ENCODE results near the gene LYPLAL1.
"Not testable (repeated sequence)": the region's sequence is repeated elsewhere in the genome, so short reads cannot be mapped to it uniquely, and the experiment has no call there.

Gene LYPLAL1

DNA sequence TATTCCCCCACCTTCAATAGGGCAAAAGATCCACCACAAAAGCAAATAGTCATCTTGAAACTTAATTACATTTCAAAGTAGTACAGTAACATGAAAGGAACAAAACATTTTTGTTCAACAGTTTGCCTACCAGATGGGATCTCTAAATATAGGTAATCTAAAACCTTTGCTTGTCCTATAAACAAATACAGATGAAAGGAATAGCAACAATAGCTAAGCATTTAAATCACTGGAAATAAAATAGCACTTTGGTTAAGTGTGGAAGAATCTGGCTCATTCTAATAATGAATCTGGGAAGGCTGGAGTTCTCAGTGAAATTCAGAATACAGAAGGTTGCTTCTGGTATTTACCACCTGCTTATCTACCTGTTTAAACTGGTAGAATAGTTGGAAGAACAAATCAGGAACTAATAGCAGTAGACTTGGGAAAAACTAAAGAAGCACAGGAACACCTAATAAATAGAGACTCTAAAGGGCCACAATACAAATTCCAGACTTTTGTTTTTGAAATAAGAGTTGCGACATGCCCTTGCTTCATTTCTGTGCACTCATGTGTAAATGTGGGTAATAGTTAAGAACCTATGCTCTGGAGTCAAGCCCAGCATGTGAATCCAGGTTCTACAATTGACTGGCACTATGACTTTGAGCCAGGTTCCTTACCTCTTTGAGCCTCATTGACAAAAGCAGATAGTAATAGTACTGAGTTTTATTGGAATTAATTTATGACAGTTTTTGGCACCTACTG is 2.3 kb upstream of the LYPLAL1 start:
- DNase-seq, result no peak

DNA sequence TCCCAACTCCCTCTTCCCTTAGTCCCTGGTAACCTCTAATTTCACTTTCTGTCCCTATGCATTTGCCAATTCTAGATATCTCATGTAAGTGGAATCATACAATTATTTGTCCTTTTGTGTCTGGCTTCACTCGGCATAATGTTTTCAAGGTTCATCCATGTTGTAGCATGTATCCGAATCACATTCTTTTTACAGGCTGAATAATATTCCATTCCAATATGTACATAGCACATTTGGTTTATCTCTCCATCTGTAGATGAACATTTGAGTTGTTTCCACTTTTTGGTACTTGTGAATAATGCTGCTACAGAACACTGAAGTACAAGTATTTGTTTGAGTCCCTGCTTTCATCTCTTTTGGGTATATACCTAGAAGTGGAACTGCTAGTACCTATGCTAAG is 857 bp upstream of the LYPLAL1 start:
- no peak for DNase-seq

DNA sequence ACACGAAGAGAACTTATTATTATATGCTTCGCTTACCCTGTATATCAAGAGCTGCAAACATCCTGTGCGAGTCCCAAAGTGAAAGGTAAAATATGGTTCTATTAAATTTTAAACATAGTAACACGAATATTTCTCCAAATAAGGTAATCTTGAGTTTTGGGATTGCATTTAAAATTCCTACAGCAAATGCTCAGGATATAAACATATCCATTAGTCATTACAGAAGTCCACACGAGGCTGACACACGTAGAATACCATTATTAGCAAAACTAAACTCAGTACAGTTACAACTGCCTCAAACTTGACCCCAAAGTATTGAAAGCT is 282 bp upstream of the LYPLAL1 start:
- no peak for DNase-seq

DNA sequence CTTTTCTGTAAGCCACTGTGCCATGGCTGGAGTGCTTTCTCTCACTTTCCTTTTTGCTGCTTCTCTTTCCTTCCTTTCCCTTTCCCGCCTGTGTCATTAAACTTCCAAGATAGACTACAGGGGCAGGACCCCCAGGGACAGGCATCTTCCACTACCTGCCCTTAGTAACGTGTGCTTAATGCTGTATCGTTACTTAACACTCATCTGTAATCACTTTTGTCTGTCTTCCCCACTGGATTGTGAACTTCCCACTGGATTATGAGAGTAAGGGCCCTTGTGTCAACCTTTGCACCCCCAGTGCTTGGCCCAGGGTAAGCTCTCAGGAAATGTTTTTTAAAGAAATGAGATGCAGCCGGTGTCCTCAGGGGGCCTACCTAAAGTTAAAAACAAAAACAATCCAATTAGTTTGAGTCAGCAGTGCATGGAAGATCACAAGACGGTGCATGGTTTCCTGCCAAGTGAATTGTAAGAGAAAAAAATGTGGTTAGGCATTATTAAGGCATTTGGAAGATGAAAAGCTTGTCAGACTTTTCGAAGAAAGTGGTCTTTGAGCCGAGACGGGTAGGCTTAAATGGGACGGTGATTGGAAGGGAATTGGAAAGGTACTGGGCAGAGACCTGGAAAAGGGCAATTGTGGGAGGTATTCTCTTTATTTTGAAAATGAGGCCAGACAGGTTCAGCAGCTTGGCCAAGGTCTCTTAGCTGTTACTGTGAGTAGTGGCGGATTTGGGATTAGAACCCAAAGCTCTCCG is 958 bp downstream of the LYPLAL1 start:
- DNase-seq, result no peak

DNA sequence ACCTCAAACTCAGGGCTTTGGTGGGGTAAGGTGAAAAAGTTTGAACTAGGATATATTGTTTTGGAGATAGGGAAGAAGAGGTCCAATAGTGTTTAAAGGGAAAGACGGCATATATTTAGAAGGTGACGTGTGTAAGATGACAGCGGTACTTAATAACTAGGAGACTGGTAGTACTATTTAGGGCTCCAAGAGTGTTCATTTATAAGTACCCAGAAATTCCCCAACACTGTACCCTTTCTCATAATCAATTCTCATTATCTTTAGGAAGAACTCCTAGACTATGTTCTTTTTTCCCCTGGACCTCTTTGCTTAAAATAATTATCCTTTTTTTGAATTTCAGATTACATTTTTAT is 1.5 kb downstream of the LYPLAL1 start:
- DNase-seq, result no peak

- no peak for DNase-seq
These were observed 2.5 kb downstream of the LYPLAL1 start for GRCh38 chr1:219176168-219176567.

DNA sequence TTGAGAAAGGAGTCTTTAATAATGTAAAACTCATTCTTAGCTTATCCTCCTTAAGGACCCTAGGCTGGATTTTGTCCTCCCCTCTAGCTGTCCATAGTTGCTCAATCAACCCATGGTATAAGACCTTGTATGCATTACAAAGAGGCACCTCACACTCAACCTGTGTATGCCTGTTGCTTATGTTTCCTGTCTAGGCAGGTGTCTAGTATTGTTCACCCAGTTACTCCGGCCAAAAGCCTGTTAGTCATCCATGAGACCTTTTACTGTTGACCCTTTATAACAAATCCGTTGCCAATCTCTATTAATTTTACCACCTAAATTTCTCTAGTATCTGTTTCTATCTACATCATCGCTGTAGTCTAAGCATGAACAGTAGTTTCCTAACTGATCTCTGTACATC is 3.7 kb downstream of the LYPLAL1 start:
- DNase-seq, result no peak

DNA sequence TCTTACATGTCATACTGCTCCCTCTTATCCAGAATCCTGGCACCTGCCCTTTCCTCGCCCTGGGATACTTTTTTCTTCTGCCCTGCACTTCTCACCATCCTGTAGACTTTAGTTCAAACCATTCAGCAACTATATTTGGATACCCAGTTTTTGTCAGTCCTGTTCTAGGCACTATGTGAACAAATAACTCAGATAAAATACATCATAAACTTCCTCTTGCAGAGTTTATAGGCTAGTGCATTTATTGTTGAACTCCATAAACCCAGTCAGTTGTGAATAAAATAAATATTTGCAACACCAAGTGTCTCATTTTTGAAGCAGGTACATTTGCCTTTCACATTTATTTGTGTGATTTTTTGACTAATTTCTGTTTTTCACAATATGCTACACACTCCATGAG is 4.3 kb downstream of the LYPLAL1 start:
- DNase-seq, result no peak

GRCh38 chr1:219179293-219179692 is 5.6 kb downstream of the LYPLAL1 start:
- no peak for DNase-seq

DNA sequence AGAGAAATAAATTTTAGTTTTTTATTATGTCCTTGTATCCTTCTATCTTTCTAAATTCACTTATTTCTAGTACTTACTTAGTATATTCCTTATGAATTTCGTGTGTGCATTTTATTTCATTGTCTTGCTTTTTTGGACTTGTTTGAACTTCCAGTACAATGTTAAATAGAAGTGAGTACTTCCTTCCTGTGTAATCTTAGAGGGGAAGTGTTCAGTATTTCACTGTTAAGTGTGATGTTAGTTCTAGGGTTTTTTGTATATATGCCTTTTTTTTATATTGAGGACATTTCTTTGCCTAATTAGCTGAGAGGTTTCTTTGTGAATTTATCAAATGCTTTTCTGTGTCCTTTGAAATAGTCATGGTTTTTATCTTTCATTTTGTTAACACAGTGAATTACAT is 10.7 kb downstream of the LYPLAL1 start:
- DNase-seq, result no peak

- DNase-seq, result no peak
These were observed 11.9 kb downstream of the LYPLAL1 start for GRCh38 chr1:219185486-219186117.

- no peak for DNase-seq
These were observed 14.7 kb downstream of the LYPLAL1 start for GRCh38 chr1:219188331-219188803.

- DNase-seq, result no peak
These were observed 15.5 kb downstream of the LYPLAL1 start for GRCh38 chr1:219189021-219189824.

DNA sequence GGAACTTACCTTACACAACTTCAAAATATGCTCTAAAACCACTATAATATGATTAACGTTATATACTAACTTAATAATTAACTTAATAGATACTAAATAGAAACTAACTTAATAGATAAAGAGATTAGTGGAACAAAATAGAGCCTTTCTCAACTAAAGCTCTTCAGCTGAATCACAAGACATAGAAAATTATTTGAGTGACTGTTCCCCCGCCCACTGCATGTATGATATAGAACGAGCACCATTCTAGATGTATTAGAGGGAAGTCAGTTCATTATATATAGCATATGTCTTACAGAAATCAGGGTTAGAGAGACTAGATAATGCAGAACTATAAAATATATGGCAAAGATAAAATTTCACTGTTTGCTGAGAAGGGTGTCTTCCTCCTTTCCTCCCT is 16.3 kb downstream of the LYPLAL1 start:
- no peak for DNase-seq

GRCh38 chr1:219190605-219191004 is 16.9 kb downstream of the LYPLAL1 start:
- no peak for DNase-seq

DNA sequence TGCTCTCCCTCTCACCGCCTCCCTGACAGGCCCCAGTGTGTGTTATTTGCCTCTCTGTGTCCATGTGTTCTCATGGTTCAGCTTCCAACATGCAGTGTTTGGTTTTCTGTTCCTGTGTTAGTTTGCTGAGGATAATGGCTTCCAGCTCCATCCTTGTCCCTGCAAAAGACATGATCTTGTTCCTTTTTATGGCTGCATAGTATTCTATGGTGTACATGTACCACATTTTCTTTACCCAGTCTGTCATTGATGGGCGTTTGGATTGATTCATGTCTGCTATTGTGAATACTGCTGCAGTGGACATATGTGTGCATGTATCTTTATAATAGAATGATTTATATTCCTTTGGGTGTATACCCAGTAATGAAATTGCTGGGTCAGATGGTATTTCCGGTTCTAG is 22.2 kb downstream of the LYPLAL1 start:
- not testable (repeated sequence) for DNase-seq

DNA sequence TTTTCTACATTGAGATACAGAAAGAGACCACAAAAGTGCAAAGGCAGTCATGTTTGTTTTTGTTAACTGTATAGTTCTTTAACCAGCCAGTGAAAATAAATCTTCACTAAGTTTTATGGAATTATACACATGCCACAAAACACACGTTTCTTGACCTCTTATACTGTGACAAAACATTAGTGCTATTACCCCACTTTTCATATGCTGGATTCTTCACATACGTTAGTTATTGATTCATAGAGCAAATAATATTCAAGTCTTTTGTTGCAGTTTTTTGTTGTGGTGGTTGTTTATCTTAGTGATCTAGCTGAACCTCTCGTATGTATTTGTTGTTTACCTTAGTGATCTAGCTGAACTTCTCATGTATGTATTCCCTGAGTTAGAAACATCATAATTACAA is 28.0 kb downstream of the LYPLAL1 start:
- no peak for DNase-seq

DNA sequence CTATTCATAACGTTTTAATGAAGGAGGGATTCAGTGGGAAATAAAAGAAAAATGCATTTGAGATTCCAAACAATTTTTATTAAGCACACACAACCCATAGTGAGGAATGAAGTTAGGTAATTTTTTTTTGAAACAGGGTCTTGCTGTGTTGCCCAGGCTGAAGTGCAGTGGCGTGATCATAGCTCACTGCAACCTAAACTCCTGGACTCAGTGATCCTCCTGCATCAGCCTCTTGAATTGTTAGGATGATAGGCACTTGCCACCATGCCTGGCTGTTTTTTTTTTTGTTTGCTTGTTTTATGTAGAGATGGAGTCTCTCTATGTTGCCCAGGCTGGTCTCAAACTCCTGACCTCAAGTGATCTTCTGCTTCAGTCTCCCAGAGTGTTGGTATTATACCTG is 28.9 kb downstream of the LYPLAL1 start:
- DNase-seq, result no peak

- DNase-seq, result no peak
These were observed 32.7 kb downstream of the LYPLAL1 start for GRCh38 chr1:219206350-219206749.

DNA sequence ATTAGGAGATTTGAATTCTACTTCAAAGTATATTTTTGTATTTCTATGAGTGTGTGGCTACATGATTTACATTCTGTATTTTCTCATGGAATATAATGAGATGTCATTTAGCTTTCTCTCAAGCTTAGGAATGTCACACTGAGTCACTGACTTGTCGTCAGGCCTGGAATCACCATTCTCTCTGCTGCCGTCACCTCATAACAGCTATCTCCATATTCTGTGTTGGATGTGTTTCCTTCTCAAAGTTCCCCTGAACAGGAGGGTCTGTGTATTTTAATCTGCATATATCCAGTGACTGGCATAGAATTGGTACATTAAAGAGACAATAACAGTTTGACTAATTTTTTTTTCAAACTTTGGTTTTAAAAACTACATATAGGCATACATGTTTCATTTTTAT is 35.9 kb downstream of the LYPLAL1 start:
- DNase-seq, result no peak

DNA sequence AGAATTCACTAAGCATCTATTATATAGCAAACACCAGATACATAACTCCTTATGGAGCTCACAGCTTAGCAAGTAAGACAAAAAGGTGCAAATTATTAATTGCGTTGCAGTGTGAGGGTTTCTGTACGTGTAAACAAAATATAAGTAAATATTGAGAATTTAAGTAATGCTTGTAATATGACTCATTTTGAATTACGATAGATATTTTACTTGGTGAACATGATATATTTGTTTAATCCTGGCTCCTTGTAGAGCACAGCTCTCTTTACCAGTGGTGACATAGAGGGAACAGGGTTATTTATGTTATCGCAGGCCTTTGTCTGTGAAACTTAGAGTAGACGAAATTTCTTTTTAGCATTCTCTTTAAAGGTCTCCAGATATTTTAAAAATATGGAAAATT is 36.4 kb downstream of the LYPLAL1 start:
- DNase-seq, result no peak

DNA sequence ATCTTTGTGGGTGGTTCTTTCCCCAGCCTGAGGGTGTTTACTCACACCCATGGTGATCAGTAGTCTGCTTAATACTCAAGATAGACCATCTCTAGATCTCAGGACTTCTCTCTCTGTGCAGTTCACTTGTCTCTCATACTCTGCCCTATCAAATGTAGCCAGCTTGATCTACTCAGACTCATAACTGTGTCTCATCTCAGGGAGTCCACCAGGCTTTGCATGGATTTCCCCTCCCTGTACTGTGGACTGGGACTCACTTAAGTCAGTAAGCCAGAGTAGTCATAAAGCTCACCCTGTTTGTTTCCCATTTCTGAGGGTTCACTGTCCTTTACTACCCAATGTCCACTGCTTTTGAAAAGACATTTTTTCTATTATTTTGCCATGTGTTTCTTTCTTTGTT is 41.8 kb downstream of the LYPLAL1 start:
- DNase-seq, result no peak

DNA sequence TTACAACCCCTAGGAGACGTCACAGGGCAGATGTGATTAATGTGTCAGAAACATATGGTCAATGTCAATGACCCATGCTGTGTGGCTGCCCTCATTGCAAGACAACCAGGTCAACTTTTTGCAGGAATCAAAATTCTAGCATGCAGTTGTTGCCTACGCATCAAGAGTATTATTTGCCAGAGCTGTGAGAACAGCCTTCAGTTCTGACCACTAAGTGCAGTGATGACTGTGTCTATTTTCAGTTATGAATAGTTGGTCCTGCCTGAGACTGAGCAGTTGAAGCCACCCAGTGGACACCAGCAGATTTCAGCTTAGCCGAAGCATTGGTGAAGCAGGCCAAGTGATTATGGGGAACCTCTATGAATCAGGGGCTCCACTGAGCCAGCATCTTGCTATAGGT is 47.3 kb downstream of the LYPLAL1 start:
- no peak for DNase-seq
